ENCODE results near the gene ZFAND5.
A peak's percentile ranks its signal among the peaks of the same experiment; 100 is the strongest.

The ZFAND5 gene

DNA sequence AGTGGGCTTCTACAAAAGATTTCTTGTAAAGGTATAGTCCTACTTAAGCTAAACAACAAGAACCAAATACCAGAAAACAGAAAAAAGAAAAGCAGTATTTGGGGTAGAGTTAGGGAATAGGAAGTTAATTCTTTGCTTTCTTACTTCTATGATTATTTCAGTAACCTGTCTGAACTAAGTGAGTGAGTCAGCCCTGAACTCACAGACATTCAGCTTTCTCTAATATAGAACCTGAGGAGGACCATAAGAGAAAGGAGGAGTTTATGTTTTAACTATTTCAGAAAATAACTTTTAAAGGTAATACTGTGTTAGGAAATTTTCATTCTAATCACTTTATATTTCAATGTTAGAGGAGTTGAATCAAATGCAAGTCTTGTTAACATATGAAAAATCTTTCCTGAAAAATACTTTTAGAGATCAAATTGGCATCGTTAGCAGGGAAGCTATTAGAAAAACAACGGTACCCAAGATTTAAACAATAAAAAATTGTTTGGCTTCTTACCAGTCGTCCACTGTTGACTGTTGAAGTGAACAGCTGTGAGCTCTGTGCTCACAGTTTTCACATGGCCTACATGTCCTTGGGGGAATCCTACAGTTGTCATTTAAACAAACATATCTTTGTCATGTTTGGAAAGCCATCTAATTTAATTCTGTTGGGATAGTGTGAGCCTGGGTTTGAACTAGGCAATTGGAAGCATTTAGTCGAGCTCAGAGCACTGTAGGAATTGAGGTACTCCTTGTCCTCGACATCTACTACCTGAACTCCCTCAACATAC, 19.9 kb upstream of the ZFAND5 start:
- FAIRE-seq (no peak), DNase-seq (ENCODE audit: insufficient read length, low spot score) (no peak)
- TF ChIP-seq, protein P1, sequence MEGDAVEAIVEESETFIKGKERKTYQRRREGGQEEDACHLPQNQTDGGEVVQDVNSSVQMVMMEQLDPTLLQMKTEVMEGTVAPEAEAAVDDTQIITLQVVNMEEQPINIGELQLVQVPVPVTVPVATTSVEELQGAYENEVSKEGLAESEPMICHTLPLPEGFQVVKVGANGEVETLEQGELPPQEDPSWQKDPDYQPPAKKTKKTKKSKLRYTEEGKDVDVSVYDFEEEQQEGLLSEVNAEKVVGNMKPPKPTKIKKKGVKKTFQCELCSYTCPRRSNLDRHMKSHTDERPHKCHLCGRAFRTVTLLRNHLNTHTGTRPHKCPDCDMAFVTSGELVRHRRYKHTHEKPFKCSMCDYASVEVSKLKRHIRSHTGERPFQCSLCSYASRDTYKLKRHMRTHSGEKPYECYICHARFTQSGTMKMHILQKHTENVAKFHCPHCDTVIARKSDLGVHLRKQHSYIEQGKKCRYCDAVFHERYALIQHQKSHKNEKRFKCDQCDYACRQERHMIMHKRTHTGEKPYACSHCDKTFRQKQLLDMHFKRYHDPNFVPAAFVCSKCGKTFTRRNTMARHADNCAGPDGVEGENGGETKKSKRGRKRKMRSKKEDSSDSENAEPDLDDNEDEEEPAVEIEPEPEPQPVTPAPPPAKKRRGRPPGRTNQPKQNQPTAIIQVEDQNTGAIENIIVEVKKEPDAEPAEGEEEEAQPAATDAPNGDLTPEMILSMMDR (IDR thresholded peaks at IDR 0.05; ENCODE audit: insufficient read depth, missing control alignments), result no peak

GRCh38 chr9:72383978-72384709, 19.1 kb upstream of the ZFAND5 start:
- DNase-seq (ENCODE audit: insufficient read length, low spot score) (no peak), FAIRE-seq (no peak)
- TF ChIP-seq, protein P1 (IDR thresholded peaks at IDR 0.05; ENCODE audit: insufficient read depth, missing control alignments), result no peak

DNA sequence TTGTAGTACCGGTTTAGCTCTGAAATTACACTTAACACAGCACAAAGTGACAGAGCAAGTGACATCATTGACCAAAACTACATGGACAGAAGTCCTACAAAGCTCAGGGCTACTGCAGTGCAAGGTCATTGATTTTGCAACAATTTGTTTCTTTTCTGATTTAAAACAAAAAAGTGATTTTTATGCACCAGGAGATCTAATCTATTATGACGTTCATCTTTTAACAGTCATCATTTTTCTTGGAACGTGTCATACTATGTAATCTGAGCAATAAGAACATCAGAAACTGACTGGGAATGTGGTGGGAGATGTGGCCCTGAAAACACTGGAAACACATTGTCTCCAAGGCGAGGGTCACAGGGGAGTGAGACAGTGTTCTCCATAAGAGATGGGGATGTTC, 17.4 kb upstream of the ZFAND5 start:
- DNase-seq (ENCODE audit: insufficient read length, low spot score) (no peak), FAIRE-seq (no peak)

DNA sequence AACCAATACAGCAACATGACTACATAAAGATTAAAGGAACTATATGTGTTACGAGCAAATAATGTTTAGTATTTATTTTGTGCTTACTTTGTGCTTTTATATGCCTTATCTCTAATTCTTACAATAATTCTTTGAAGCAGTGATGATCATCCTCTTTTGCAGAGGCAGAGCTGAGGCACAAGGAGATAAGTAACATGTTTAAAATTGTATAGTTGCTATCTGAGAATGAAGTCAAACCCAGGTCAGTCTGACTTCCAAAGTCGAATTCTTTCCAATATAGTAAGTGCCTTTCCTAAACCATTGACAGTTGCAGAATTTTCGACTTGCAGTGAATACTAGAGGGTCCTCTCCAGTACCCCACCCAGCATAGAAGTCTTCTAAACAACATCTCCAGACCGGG, 12.0 kb upstream of the ZFAND5 start:
- no peak for FAIRE-seq
- no peak for DNase-seq (ENCODE audit: insufficient read length, low spot score)
- TF ChIP-seq, protein P1 (IDR thresholded peaks at IDR 0.05; ENCODE audit: insufficient read depth, missing control alignments), result no peak

More for the DNA sequence above, 17.4 kb upstream of the ZFAND5 start:
- TF ChIP-seq, protein P1 (IDR thresholded peaks at IDR 0.05; ENCODE audit: insufficient read depth, missing control alignments), result no peak

GRCh38 chr9:72371151-72371550, 6.1 kb upstream of the ZFAND5 start:
- no peak for FAIRE-seq
- no peak for DNase-seq (ENCODE audit: insufficient read length, low spot score)

GRCh38 chr9:72365525-72366256, 683 bp upstream of the ZFAND5 start:
- TF ChIP-seq, protein P1 (IDR thresholded peaks at IDR 0.05; ENCODE audit: insufficient read depth, missing control alignments), result peak; percentile 0
- FAIRE-seq, result peak; percentile 35
- no peak for DNase-seq (ENCODE audit: insufficient read length, low spot score)

More at GRCh38 chr9:72371151-72371550, 6.1 kb upstream of the ZFAND5 start:
- TF ChIP-seq, protein P1 (IDR thresholded peaks at IDR 0.05; ENCODE audit: insufficient read depth, missing control alignments), result no peak

Data from D721Med (cell line).